SK-MEL-5 (cell line): ENCODE measurements around the gene RABL6. TPM values are rescaled to one million over a fixed set of nuclear protein-coding genes. Genes with fewer than 3 reads are reported as not detected.
A peak's percentile ranks its signal among the peaks of the same experiment; 100 is the strongest.
"Not testable (repeated sequence)": the region's sequence is repeated elsewhere in the genome, so short reads cannot be mapped to it uniquely, and the experiment has no call there.

Experiments used
- DNase-seq: peaks from one replicate; pipeline ENCODE4 v3.0.0-alpha.2; 2016; ENCODE audit warnings: low read depth, low spot score
- in situ Hi-C: cut with HindIII; loops from 2 replicates; pipeline ENCODE4 v1.10.0; 2016; ENCODE audit warnings: low sequenced_read_pairs, high pct_unique_total_duplicates, low pct_unique_long_range_greater_than_20kb
- total RNA-seq: library from RNA; depleted of rRNA; stranded (reverse); fragments of >200 nt; shearing (Covaris generic); gene quantifications from 2 replicates; pipeline ENCODE4 v1.2.3, GENCODE V29; 2014

The RABL6 gene
- total RNA-seq, 1 experiment from 2014 or later, result 57.4 TPM

GRCh38 chr9:136838314-136839228 lies 30.8 kb downstream of the RABL6 start:
- in situ Hi-C loops, result no loop called here
- DNase-seq, result no peak

DNA sequence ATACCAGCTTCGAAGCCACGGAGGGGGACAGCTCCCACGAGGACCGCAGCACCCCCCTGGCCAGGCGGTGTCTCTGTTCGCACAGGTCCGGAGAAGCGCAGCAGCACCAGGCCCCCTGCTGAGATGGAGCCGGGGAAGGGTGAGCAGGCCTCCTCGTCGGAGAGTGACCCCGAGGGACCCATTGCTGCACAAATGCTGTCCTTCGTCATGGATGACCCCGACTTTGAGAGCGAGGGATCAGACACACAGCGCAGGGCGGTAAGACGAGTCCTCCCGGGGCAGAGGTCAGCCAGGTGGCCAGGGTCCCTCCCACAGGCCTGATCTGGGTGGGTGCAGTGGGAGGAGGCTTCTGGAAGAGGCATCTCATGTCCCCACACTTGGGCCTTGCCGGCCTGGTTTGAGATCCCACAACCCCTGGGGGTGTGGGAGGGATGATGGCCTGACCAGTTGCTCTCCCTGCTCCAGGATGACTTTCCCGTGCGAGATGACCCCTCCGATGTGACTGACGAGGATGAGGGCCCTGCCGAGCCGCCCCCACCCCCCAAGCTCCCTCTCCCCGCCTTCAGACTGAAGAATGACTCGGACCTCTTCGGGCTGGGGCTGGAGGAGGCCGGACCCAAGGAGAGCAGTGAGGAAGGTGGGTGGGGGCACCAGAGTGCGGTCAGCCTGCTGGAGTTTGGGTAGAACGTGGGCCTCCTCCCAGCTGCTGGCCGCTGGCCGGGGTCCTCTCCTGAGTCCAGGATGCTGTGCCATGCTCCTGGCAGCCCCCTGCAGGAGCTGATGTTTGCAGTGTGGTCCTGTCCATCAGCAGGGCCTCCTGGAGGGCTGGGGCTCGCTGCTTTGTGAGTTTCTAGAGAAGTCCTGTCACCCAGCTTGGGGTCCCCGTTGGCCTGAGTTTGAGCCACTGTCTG lies 31.7 kb downstream of the RABL6 start:
- in situ Hi-C loops, result no loop called here
- DNase-seq, result no peak

GRCh38 chr9:136840140-136840876 lies 32.6 kb downstream of the RABL6 start:
- in situ Hi-C loops, result no loop called here
- DNase-seq, result no peak

DNA sequence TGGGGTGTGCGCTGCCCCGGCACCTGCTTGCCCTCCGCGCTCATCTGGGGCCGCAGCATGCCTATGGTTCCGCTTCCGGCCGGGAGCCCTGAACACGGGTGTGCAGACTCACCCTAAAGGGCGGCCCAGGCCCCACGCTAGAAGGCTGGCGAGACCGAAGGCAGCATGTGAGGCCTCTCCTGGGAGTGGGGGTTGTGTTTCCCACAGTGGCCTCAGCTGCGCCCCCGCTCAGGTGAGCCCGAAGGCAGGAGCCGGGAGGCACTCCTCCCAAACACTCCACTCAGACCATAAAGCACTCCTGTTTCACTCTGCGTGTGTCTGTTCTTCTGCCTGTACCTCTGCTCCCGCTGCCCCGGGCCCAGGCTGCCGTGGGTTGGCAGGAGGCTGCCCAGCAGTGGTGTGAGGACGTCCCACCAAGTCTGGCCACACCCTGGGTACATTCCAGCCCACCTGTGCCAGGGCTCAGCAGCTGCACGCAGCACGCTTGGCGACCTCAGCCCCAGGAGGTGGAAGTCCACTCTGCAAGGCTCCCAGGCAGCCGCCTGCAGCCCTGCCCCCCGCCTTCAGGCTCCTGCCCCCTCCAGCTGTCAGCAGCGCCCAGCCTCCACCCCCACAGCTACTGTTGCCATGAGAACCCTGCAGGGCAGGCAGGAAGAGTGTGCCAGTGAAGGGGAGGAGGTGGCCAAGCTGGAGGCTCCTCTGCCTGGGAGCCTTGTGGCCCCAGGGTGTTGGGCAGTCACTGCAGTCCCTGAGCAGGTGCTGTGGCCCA lies 33.3 kb downstream of the RABL6 start:
- in situ Hi-C loops, result no loop called here
- no peak for DNase-seq

- in situ Hi-C loops, DNase-seq: not testable (repeated sequence)
Observed at GRCh38 chr9:136841646-136842379, 34.1 kb downstream of the RABL6 start.

DNA sequence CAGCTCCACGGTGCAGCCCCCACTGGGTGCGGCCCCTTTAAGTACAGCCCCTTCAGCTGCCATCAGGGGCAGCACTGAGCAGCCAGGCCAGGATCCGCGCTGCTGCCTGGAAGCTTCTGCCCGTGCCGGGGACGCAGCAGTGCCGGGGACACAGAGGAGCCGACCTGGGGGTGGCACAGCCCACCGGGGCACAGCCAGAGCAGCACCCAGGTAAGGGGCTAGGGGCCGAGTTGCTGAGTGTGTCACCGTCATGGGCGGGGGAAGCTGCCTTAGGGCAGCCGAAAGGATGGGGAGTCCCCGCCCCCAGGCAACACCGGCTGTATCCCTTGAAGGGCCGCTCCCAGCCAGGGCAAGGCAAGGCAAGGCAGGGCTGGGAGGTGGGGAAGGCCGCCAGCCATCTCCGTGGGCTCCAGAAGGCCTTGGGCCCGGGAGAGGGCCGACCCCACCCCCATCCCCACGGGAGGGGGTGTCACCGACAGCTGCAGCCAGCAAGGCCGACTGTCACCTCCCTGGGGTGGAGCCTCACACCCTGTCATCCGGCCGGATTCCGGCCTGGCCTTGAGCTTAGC lies 34.7 kb downstream of the RABL6 start, which contains the start of gene AJM1:
TSS of gene AJM1 (plus strand) at position 99 of the 569 bp plus-strand sequence. CDS start 1,937 bp downstream, outside the sequence.
- peak; percentile 78 for DNase-seq
- in situ Hi-C loops, result not testable (repeated sequence)

DNA sequence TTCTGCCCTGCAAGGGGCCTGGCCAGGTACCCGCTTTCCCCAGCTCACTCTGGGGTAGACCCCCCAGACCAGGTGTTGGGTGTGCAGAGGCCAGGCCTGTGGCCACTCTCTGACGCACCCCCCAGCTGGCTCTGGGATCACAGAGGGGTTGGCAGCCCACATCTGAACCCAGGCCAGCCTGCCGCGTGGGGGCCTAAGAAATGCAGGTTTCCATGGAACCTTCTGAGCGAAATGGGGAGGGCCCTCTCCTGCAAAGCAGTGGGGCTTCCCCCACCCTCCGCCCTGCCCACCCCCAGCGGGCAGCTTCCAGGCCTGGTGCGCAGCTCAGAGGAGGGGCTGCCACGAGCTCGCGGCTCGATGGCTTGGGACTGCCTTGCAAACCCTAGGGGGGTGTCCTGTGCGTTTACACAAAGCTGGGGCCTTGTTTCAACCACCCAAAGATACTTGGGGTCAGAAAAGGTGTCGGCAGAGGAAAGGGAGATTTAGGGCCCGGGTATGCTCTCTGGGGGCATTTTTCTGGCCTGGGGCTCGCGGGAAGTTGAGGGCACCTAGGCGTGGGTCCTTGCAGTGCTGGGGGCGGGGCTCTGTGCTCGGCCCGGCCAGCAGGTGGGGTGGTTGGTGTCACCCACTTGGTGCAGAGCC lies 35.5 kb downstream of the RABL6 start:
- DNase-seq, in situ Hi-C loops: not testable (repeated sequence)

DNA sequence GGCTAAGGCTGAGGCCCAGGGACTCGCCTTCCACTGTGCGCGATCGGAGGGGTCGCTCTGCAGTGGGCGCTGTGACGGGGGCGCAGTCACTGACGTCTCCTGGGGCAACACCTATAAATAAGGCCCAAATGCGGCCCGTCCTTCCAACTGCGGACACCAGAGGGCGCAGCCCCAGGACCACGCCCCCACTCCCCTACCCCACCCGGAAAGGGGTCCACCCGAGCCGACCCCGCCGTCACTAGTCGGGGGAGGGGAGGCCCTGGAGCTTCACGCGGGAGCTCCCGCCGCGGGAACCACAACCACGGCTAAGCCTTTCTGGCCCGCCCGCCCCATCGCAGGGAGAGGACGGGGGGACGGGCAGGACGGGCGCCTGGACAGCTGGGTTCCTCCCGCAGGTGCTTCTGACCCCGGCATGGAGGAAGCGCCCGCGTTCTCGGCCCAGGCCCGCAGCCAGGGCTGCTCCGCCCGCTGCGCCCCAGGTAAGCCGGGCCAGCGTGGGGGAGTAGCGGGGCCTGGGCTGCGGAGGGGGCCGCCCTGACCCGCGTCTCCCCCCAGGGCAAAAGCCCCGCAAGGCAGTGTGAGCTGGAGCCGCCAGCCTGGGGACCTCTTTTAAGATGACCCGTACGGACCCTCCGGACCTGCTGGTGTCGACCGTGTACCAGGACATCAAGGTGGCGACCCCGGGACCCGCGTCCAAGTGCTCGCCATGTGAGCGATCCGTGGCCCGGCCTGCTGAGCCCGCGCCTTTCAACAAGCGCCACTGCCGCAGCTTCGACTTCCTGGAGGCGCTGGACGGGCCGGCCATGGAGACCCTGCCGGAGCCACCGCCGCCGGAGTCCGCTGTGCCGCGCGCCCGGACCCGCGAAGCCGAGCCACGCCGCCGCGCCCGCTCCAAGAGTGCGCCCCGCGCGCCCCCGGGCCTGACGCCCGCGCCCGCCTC lies 36.3 kb downstream of the RABL6 start:
- DNase-seq, in situ Hi-C loops: not testable (repeated sequence)

- DNase-seq, result no peak
- in situ Hi-C loops, result no loop called here
Observed at GRCh38 chr9:136844761-136845464, 37.2 kb downstream of the RABL6 start.

DNA sequence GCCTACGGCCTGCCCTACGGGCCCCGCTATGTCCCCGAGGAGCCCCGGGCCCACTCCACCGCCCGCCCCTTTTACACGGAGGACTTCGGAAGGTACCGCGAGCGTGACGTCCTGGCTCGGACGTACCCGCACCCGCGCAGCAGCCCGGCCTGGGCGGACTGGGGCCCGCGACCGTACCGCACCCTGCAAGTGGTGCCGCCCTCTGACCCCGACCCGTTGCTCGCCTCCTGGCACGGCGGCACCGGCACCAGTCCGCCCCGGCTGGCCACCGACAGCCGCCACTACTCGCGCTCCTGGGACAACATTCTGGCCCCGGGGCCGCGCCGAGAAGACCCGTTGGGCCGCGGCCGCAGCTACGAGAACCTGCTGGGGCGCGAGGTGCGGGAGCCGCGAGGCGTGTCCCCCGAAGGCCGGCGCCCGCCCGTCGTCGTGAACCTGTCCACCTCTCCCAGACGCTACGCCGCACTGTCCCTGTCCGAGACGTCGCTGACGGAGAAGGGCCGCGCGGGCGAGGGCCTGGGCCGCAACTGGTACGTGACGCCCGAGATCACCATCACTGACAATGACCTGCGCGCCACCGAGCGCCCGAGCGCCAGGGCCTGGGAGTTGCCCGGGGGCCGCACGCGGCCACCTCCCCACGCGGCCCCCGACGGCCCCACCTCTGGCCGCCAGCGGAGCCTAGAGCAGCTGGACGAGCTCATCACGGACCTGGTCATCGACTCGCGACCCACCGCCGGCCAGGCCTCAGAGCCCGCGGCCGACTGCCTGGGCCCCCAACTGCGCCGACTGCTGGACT lies 37.9 kb downstream of the RABL6 start:
- in situ Hi-C loops, result no loop called here
- DNase-seq, result no peak

DNA sequence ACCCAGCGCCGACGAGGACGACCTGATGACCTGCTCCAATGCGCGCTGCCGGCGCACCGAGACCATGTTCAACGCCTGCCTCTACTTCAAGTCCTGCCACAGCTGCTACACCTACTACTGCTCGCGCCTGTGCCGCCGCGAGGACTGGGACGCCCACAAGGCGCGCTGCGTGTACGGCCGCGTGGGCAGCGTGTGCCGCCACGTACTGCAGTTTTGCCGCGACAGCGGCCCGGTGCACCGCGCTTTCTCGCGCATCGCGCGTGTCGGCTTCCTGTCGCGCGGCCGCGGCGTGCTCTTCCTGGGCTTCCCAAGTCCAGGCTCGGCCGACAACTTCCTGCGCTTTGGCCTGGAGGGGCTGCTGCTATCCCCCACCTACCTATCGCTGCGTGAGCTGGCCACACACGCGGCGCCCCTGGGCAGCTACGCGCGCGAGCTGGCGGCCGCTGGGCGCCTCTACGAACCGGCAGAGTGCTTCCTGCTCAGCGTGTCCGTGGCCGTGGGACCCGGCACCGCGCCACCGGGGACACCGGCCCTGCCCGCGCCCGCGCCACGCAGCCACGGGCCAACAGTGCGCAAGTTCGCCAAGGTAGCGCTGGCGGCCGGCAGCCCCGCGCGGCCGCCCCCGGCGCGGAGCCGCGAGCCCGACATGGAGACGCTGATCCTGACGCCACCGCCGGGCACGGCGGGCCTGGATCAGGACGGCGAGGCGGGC lies 38.8 kb downstream of the RABL6 start:
- in situ Hi-C loops, result no loop called here
- DNase-seq, result no peak

DNA sequence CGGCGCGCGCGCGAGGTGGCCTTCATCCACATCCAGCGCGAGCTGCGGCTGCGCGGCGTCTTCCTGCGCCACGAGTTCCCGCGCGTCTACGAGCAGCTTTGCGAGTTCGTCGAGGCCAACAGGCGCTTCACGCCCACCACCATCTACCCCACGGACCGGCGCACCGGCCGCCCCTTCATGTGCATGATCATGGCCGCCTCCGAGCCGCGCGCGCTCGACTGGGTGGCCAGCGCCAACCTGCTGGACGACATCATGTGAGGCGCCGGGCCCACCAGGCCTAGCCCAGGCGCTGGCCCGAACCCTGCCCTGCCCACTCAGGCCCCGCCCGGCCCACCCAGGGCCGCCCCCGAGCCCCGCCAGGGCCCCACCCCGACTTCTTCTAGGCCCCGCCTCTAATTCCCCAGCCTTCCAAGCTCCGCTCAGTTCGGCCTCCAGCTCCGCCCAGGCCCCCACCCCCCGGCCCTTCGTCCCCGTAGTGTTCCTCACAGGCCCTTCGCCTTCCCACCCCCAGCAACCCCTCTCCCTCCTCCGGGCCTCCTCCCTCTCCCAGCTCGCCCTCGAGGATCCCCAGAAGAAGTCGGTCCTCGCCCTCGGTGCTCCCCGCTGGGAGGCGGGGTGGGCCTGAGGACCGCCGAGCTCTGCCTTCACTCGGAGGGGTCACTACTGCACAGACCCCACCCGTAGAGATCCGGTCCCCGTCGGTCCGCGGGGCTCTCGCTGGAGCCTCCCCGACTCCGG lies 39.5 kb downstream of the RABL6 start:
- peak; percentile 50 for DNase-seq

More for the DNA sequence above, 39.5 kb downstream of the RABL6 start:
- in situ Hi-C loops, result no loop called here
